ENCODE results near the gene RSPO1. TPM values are rescaled to one million over a fixed set of nuclear protein-coding genes. Genes with fewer than 3 reads are reported as not detected.

RSPO1 gene
- total and polyA plus RNA-seq, 12 donors = 0.03 to 0.35 (median 0.10) TPM; not detected in 9

DNA sequence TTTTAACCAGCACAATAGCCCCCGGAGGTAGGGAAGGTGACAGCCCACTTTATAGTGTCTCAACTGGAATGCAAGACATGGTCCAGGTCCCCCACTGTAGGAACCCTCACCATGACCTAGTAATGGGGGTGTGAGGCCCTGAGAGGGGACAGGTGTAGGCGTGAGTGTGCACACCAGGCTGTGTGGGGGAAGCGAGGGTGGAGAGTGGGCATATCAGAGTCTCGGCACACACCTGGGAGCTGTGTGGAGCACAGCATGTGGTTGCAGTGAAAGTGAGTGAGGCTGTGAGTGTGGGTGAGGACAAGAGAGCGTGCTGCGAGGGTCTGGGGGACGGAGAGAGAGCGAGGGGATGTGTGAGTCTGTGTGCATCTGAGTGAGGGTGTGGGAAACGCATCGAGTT is 17.1 kb upstream of the RSPO1 start:
- no peaks in the 10 kb centered on the region for H3K4me1 ChIP-seq
- no peaks in the 10 kb centered on the region for H3K9me3 ChIP-seq
- no peak overlapping the region for H3K27ac ChIP-seq
- no peak overlapping the region for H3K4me3 ChIP-seq
- WGBS, 2 donors = 72 to 76% methylated on average over 10 of the region's 10 CpGs
- H3K27me3 ChIP-seq = peaks cover 0 to 31% (median 4%) of the 10 kb centered on the region in 7 donors
- DNase-seq (no peak), ATAC-seq (no peak)
- H3K36me3 ChIP-seq = no peaks in the 10 kb centered on the region
- TF ChIP-seq, protein P1, sequence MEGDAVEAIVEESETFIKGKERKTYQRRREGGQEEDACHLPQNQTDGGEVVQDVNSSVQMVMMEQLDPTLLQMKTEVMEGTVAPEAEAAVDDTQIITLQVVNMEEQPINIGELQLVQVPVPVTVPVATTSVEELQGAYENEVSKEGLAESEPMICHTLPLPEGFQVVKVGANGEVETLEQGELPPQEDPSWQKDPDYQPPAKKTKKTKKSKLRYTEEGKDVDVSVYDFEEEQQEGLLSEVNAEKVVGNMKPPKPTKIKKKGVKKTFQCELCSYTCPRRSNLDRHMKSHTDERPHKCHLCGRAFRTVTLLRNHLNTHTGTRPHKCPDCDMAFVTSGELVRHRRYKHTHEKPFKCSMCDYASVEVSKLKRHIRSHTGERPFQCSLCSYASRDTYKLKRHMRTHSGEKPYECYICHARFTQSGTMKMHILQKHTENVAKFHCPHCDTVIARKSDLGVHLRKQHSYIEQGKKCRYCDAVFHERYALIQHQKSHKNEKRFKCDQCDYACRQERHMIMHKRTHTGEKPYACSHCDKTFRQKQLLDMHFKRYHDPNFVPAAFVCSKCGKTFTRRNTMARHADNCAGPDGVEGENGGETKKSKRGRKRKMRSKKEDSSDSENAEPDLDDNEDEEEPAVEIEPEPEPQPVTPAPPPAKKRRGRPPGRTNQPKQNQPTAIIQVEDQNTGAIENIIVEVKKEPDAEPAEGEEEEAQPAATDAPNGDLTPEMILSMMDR (IDR thresholded peaks at IDR 0.05) = no peak
- intact Hi-C loops (cut with DNase I) = no loop called here

DNA sequence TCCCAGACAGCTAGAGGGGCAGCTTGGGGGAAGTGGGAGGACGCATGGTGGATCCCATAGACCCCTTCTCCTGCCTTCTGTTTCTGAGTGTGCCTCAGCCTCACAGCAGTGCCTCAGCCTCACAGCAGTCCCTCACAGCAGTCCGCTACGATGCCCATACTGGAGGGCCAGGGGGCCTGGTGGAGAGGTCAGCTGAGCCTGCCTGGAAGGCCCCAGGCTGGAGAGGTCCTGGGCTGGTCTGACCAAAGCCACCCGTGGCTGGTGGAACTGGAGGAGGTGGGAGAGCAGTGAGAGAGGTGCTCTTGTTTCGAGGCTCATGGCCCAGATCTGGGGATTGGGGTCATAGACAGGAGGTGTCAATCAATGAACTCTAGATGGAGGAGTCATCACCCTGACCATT is 16.0 kb upstream of the RSPO1 start:
- TF ChIP-seq, protein P1 (IDR thresholded peaks at IDR 0.05) = no peak
- no peak for DNase-seq
- intact Hi-C loops (cut with DNase I) = no loop called here
- Histone ChIP-seq H3K4me3 (no peak overlapping the region), H3K36me3 (no peaks in the 10 kb centered on the region), H3K27ac (no peak overlapping the region), H3K27me3 (peaks cover 0 to 36% (median 9%) of the 10 kb centered on the region in 7 donors), H3K9me3 (no peaks in the 10 kb centered on the region), H3K4me1 (no peaks in the 10 kb centered on the region)
- 71 to 75% methylated on average over 5 of the region's 5 CpGs for WGBS, 2 donors
- ATAC-seq = peak in 1 of 8 donors; percentile 15

DNA sequence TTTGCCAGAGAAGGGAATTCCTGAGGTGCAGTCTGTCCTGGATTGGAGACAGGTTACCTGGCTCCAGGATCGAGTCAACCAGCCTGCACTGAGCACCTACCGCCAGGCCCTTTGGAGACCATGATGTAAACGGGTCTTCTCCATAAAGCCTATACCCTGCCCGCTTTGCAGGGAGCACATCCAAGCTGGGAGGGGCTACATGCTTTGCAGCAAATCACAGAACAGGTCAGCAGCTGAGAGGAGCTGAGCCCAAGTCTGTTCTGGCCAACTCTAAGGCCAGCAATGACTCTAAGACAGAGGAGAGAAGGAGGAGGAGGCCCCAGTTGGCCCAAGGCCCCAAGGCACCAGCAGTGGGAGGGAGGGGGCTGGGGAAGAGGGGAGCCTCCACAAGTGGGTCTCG is 15.5 kb upstream of the RSPO1 start:
- no peak overlapping the region for H3K4me3 ChIP-seq
- ATAC-seq = no peak
- no peak overlapping the region for H3K27ac ChIP-seq
- H3K27me3 ChIP-seq = peaks cover 0 to 39% (median 14%) of the 10 kb centered on the region in 7 donors
- H3K9me3 ChIP-seq = no peaks in the 10 kb centered on the region
- no peaks in the 10 kb centered on the region for H3K4me1 ChIP-seq
- no peak for DNase-seq
- no peaks in the 10 kb centered on the region for H3K36me3 ChIP-seq
- intact Hi-C loops (cut with DNase I) = no loop called here
- WGBS, 2 donors = 52 to 54% methylated on average over 5 of the region's 5 CpGs
- TF ChIP-seq, protein P1 (IDR thresholded peaks at IDR 0.05) = no peak

DNA sequence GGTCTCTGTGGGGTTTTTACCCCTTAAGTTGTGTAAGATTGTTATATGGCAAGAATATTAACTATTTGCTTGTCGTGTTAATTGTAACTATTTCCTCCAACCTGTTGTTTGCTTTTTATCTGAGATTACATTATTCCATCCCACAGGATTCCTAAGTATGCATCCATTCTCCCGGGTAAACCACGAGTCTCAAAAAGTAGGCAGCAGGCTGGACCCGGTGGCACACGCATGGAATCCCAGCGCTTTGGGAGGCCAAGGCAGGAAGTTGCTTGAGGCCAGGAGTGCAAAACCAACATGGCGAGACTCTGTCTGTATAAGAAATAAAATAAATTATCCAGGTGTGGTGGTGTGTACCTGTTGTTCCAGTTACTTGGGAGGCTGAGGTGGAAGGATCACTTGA is 12.6 kb upstream of the RSPO1 start:
- 85 to 86% methylated on average over 7 of the region's 7 CpGs for WGBS, 2 donors
- peaks cover 0 to 10% (median under 1%) of the 10 kb centered on the region in 11 donors for H3K9me3 ChIP-seq
- H3K4me1 ChIP-seq = no peaks in the 10 kb centered on the region
- intact Hi-C loops (cut with DNase I) = no loop called here
- no peak for ATAC-seq
- H3K27ac ChIP-seq = no peak overlapping the region
- DNase-seq = no peak
- H3K4me3 ChIP-seq = no peak overlapping the region
- TF ChIP-seq, protein P1 (IDR thresholded peaks at IDR 0.05) = no peak
- peaks cover 0 to 49% (median 34%) of the 10 kb centered on the region in 7 donors for H3K27me3 ChIP-seq
- H3K36me3 ChIP-seq = no peaks in the 10 kb centered on the region

Measured in heart right ventricle (tissue), 16 donors.